B cell (primary cell): ENCODE data around the gene INTS7. TPM values are rescaled to one million over a fixed set of nuclear protein-coding genes. Genes with fewer than 3 reads are reported as not detected.

Source experiments
- ATAC-seq: fragments of 200-7000 bp; cut with Tn5 transposase; one replicate; pipeline ENCODE4 v1.10.0; 2021; ENCODE audit warnings: low read depth, mild to moderate bottlenecking, moderate number of reproducible peaks, moderate library complexity
- CTCF ChIA-PET: fragments of 350-600 bp; sonication (Branson Sonifier 250); formaldehyde crosslinking; loops from one replicate; lab custom pipeline; 2021; ENCODE audit warnings: antibody characterized with exemption, inconsistent platforms; lab: Charles Lee
- POLR2A ChIA-PET: fragments of 350-600 bp; sonication (Branson Sonifier 250); formaldehyde crosslinking; loops from one replicate; lab custom pipeline; 2021; ENCODE audit warnings: antibody characterized with exemption; lab: Charles Lee
- DNase-seq: peaks from one replicate; pipeline ENCODE4 v3.0.0; 2013
- H2AFZ ChIP-seq: 2 replicates; pipeline ENCODE4 v1.6.1; 2012; ENCODE audit warnings: mild to moderate bottlenecking, low read depth, low read length; ENCODE audit not compliant: insufficient read depth, poor library complexity, severe bottlenecking
- H3K27ac ChIP-seq, 2 donors: 1 replicate in 1 of 2; 2 replicates in 1 of 2; pipeline ENCODE4 v1.5.1; 2012 to 2013; ENCODE audit warnings: low read length in 2 of 2, mild to moderate bottlenecking in 2 of 2, moderate library complexity in 1 of 2
- H3K27me3 ChIP-seq, 4 experiments: fragments of 200-600 bp in 1 of 4; sonication (generic) in 1 of 4; replicated peaks in 1 of 4; 1 replicate in 2 of 4; 2 replicates in 2 of 4; pipeline versions ENCODE4 v1.6.1 to v1.7.0; 2013 to 2016; ENCODE audit warnings: low read length in 3 of 4, mild to moderate bottlenecking in 2 of 4, mixed read lengths in 1 of 4, moderate library complexity in 1 of 4; ENCODE audit not compliant: insufficient read depth in 4 of 4, control insufficient read depth in 3 of 4; ENCODE audit errors: control extremely low read depth in 1 of 4
- H3K36me3 ChIP-seq, 2 experiments: replicated peaks in 1 of 2; 1 replicate in 1 of 2; 2 replicates in 1 of 2; pipeline versions ENCODE4 v1.6.1 to v1.7.1; 2013; ENCODE audit warnings: low read length in 1 of 2; ENCODE audit not compliant: insufficient read depth in 2 of 2, control insufficient read depth in 1 of 2; ENCODE audit errors: control extremely low read depth in 1 of 2, extremely low read depth in 1 of 2
- H3K4me1 ChIP-seq, 2 donors: fragments of 200-600 bp in 1 of 2; sonication (generic) in 1 of 2; 1 replicate in 1 of 2; 2 replicates in 1 of 2; pipeline versions ENCODE4 v1.5.1 to v1.6.1; 2013 to 2017; ENCODE audit warnings: low read length in 2 of 2; ENCODE audit not compliant: control insufficient read depth in 2 of 2, insufficient read depth in 2 of 2
- H3K4me2 ChIP-seq: replicated peaks from 2 replicates; pipeline ENCODE3; 2012; ENCODE audit warnings: mild to moderate bottlenecking, low read depth, low read length; ENCODE audit not compliant: poor library complexity, severe bottlenecking
- H3K4me3 ChIP-seq, 5 experiments: fragments of 200-600 bp in 1 of 5; sonication (generic) in 1 of 5; 1 replicate in 3 of 5; 2 replicates in 2 of 5; pipeline versions ENCODE4 v1.5.1 to v1.7.0; 2011 to 2016; ENCODE audit warnings: low read length in 4 of 5, mild to moderate bottlenecking in 4 of 5, low read depth in 2 of 5, control low read depth in 1 of 5, moderate library complexity in 1 of 5; ENCODE audit not compliant: insufficient read depth in 1 of 5; ENCODE audit errors: control extremely low read depth in 1 of 5, extremely low read depth in 1 of 5
- H3K79me2 ChIP-seq: fragments of 200-600 bp; sonication (generic); one replicate; pipeline ENCODE4 v1.6.0; 2016; ENCODE audit warnings: low read length; ENCODE audit not compliant: control insufficient read depth, insufficient read depth
- H3K9ac ChIP-seq: fragments of 200-600 bp; sonication (generic); 2 replicates; pipeline ENCODE4 v1.6.1; 2017; ENCODE audit warnings: mild to moderate bottlenecking, low read length, moderate library complexity
- H3K9me3 ChIP-seq, 3 donors: one replicate each; pipeline versions ENCODE4 v1.6.1 to v1.7.1; 2013; ENCODE audit warnings: low read length in 2 of 3; ENCODE audit not compliant: control insufficient read depth in 2 of 3, insufficient read depth in 1 of 3; ENCODE audit errors: control extremely low read depth in 1 of 3
- H4K20me1 ChIP-seq: 2 replicates; pipeline ENCODE4 v1.6.0; 2012; ENCODE audit warnings: mild to moderate bottlenecking, low read length; ENCODE audit not compliant: insufficient read depth, control insufficient read depth, poor library complexity, severe bottlenecking
- H3K27ac Mint-ChIP-seq: one replicate; pipeline ENCODE4 v1.8.0; 2021; ENCODE audit warnings: mixed read lengths
- H3K27me3 Mint-ChIP-seq: one replicate; pipeline ENCODE4 v1.8.0; 2021; ENCODE audit warnings: mixed read lengths
- H3K4me1 Mint-ChIP-seq: one replicate; pipeline ENCODE4 v1.8.0; 2021; ENCODE audit warnings: mixed read lengths
- H3K4me3 Mint-ChIP-seq: one replicate; pipeline ENCODE4 v1.8.0; 2021; ENCODE audit warnings: mixed read lengths
- H3K9me3 Mint-ChIP-seq: one replicate; pipeline ENCODE4 v1.8.0; 2022; ENCODE audit warnings: mixed read lengths; ENCODE audit not compliant: insufficient read depth
- CTCF ChIP-seq: fragments of 200-600 bp; IDR thresholded peaks from one replicate; pipeline ENCODE4 v1.8.0; 2022; ENCODE audit warnings: antibody characterized with exemption, mild to moderate bottlenecking
- EZH2 ChIP-seq: IDR thresholded peaks from 2 replicates; pipeline ENCODE4 v1.6.1; 2012; ENCODE audit warnings: borderline replicate concordance, low read depth, mild to moderate bottlenecking, moderate library complexity, low read length; ENCODE audit not compliant: insufficient read depth, poor library complexity, severe bottlenecking
- WGBS: methylation state at CpG from one replicate; pipeline ENCODE4 v1.1.5; 2013; ENCODE audit warnings: missing lambda C conversion rate; ENCODE audit not compliant: insufficient coverage; 5-methylcytosine and 5-hydroxymethylcytosine counted together
- intact Hi-C: fragments of 100-400 bp; cut with micrococcal nuclease; formaldehyde crosslinking; loops from one replicate; pipeline ENCODE4 v1.10.0; 2022
- polyA plus RNA-seq: library from polyadenylated mRNA; depleted of rRNA; stranded (reverse); fragments of >200 nt; gene quantifications from 2 replicates; pipeline ENCODE4 v1.2.3, GENCODE V29; 2012
- total RNA-seq, 2 donors: library from RNA; stranded (reverse); fragments of 120-200 nt in 1 of 2; gene quantifications; 1 replicate in 1 of 2; 2 replicates in 1 of 2; pipeline versions ENCODE4 v1.2.3 to v1.2.4, GENCODE V29; 2013 to 2022

The INTS7 gene
- total and polyA plus RNA-seq, 2 donors (not counting 1 experiment from before 2014, with no cell fraction given): 8.3 to 19.2 TPM

- peaks cover 2% of the 10 kb centered on the region for H3K4me1 Mint-ChIP-seq
- no peak overlapping the region for H3K4me2 ChIP-seq
Observed at GRCh38 chr1:211910113-211910884, 125.1 kb downstream of the INTS7 start.

More at GRCh38 chr1:211910113-211910884, 125.1 kb downstream of the INTS7 start:
- intact Hi-C loops: no loop called here
- DNase-seq (no peak), ATAC-seq (no peak)
- Histone ChIP-seq H3K9me3 (peaks cover 0 to 5% (median 2%) of the 10 kb centered on the region in 3 donors), H2AFZ (no peak overlapping the region), H3K27me3 (peaks cover 0 to 4% (median 0%) of the 10 kb centered on the region in 4 experiments), H3K36me3 (no peaks in the 10 kb centered on the region), H4K20me1 (no peaks in the 10 kb centered on the region), H3K4me3 (no peak overlapping the region), H3K79me2 (no peaks in the 10 kb centered on the region), H3K27ac (no peak overlapping the region), H3K4me1 (no peaks in the 10 kb centered on the region), H3K9ac (no peak overlapping the region)
- H3K27ac Mint-ChIP-seq: no peak overlapping the region
- CTCF ChIA-PET: no interaction called here
- no peaks in the 10 kb centered on the region for H3K9me3 Mint-ChIP-seq
- peaks cover 3% of the 10 kb centered on the region for H3K27me3 Mint-ChIP-seq
- WGBS: 98% methylated on average over 5 of the region's 7 CpGs
- H3K4me3 Mint-ChIP-seq: no peak overlapping the region
- TF ChIP-seq CTCF: no peak
- TF ChIP-seq EZH2: no peak
- POLR2A ChIA-PET: no interaction called here
